GM19238 (cell line): ENCODE data around the gene PTPRG.
"Not testable (repeated sequence)": the region's sequence is repeated elsewhere in the genome, so short reads cannot be mapped to it uniquely, and the experiment has no call there.

Experiments
- DNase-seq: peaks from one replicate; pipeline ENCODE4 v3.0.0; 2011; ENCODE audit warnings: low spot score; ENCODE audit not compliant: insufficient read length

PTPRG gene

DNA sequence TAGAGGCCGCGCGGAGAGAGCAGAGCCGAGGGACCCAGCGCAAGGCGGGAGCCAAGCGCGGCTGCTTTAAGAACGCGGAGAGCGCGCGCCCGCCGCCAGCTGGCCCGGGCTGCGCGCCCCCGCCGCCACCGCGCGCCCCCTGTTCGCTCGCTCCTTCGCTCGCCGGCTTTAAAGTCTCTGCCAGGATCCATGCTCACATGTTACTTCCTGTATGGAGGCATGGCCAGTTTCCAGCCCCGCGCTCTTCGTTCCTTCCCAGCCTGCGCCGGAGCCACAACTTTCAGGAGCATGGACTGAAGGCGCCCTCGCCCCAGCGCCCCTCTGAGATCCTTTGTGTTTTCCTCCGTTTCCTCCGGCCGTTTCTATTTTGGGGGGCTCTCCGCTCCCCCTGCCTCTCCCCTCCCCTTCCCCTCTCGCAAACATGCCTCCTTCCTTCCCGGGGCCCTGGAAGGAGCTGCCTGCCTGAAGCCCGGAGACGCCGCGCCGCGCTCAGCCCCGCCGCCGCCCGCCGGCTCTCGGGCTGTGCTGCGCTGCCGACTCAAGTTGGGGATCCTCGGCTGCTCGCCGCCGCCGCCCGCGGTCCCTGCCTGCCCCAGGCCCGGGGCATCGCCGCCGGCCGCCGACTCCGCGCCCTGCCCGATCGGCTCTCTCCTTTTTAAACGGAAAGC, at the start of gene PTPRG:
TSS of gene PTPRG (plus strand) at position 198 of the 668 bp plus-strand sequence. CDS start 717 bp downstream, outside the sequence.
- DNase-seq = peak; percentile 37

DNA sequence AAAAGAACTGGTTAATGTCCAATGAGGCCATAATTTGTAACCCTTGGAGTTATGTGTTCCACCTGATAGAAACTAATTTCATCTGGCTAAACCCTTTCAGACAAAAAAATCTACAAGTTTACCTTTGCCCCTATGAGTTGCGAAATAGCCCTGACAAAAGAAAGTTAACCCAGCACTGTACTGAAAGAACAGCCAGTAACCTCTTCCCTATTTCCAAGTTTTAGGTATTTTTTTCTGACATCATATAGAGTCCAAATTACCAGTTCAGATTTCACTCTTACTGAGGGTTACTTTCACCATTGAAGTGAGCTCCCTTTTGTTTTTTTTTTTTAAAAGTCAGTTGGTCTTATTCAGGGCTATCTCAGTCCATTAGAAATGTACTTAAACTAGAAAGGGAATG, 42.8 kb upstream of the PTPRG start:
- DNase-seq = no peak

DNA sequence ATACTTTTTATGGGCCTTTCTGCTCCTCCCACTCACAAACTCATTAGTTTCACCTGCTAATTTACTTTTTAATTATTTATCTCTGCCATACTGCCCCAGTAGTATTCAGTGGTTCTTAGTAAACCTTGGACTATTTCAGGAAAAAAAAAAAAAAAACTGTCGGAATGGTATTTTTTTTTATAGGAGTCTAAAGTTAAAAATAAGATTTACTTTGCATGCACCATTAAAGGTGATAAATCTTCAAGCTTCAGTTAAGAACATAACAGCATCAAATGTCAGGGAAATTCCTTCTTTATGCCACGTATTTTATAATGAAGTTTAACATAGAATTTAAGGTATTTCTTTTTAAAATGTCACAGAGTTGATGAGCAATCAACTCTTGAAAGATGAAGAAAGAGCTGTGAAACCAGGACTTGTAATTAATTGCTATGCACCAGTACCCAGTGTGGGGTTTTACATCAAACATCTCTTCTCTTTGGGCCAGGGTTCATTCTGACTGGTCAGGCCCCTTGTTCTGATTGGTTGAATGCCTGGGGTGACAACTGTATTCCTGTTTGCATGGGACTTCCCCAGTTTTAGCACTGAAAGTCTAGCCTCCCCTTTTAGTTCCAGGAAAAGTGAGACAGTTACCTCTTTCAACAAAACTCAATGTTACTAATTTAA, 40.3 kb upstream of the PTPRG start:
- peak; percentile 37 for DNase-seq

DNA sequence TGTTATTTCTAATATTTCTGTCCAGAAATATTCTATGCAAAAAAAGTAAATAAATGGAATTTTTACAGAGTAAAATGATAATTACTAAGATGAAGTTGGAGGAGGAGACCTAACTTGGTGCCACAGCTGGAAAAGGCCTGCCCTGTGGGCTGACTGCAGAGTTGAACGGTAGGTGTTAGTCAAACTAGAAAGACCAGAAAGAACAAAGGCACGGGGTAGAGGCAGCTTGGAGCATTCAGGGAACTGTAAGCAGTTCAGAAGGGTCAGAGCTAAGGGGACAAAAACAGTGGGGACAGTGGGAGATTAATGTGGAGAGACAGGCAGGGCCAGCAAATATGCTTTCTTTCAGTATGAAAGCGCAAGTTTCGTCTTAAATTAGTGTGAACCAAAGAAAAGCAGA, 39.3 kb upstream of the PTPRG start:
- DNase-seq = no peak

DNA sequence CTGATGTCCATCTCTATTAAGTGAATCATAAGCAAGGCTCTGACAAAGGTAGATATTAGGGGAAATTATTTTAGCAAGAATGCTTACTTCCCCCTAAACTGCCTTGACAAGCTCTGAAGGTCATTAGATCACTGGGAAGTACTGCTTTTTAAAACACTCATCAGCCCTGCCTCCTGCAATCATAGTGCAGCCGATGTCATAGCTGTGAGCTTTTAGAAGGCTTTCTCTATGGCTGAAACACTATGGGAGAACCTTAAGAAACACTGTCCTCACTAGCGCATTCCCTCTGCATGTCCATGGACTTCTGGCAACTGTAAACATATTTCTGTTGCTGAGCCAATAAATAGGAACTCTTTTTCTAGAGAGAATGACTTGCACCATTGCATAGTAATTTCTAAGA, 38.7 kb upstream of the PTPRG start:
- no peak for DNase-seq

DNA sequence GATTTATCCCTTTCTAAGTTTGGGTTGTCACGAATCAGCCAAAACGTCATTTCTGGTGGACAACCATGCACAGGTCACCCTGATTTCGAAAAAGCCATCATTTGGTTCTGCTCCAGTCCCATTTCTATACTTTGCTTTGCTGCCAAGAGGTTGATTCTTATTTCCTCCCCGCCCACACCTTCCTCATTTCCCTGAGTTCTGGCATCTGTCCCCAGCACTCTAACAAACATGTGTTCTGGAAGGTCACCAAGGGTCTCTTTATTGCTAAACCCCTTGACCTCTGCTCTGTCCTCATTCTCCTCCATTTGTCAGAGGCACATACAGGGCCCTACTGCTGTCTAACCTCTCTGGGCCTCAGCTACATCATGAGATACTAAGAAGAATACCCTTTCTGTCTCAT, 36.4 kb upstream of the PTPRG start:
- no peak for DNase-seq

DNA sequence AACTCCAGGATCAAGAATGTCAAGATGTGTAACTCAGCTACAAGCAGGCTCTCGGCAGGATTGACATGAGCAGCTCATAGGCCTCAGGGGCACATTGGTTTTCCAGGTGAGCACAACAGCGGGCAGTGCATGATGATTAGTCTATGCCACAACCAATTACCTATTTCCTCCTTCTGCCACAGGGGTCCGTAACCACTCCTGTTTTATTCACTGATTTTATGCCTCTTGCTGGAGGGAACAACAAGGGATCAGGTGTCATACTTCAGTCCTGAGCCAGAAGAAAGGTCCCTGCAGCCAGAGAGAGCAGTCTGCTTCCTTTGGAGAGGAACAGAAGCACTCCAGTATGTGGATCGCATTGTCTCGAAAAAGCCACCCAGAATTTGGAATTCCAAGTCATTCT, 35.1 kb upstream of the PTPRG start:
- DNase-seq = no peak

DNA sequence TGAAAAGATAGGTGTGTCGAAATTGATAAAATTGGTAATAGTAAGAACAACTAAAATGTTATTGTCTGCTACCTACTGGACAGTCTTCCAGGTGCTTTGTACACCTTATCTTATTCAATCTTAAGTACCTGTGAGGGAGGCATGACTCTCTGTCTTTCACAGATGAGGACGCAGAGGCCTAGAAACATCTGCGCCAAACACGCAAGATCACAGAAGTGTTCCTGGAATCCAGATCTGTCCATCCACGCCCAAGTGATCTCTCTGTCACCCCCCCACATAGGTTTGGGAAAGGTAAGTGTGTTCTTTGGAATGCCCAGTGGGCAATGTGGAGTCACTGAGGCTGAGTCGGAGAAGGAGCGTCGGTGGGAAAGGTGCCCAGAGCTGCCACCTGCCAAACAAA, 34.4 kb upstream of the PTPRG start:
- DNase-seq = no peak

DNA sequence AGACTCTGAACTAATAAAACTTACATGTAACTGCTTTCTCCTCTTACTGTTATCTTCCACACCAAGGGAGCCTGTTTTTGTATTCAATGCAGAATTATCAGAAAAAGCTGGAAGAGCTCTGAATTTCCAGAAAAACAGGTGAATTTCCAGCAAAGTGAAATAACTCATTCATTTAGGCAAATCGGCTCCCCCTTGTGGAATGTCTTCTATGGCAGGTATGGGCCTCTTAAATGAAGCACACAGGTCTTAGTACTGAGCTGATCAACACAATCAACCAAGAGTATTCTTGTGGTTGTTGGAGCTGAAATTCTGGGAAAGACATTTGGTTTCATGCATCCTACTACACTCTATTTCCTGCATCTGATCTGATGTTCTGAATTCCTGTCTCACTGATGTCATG, 31.0 kb upstream of the PTPRG start:
- no peak for DNase-seq

DNA sequence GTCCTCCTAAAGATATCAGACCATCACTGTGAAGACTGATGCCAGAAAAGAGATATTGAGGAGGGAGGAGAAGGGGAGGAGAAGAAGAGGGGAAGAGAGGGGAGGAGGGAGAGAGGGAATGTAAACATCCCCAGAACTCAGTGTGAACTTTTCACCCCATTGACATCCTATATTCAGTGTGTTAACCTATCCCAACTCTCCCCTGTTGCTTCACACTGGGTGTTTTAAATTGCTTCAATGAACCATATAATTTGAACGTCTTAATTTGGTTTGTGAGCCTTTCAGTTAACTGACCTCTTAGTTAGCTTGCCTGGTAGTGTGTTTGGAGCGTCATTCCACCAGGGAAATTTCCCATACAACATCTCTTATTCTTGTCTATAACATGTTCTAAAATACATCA, 29.8 kb upstream of the PTPRG start:
- DNase-seq = no peak

DNA sequence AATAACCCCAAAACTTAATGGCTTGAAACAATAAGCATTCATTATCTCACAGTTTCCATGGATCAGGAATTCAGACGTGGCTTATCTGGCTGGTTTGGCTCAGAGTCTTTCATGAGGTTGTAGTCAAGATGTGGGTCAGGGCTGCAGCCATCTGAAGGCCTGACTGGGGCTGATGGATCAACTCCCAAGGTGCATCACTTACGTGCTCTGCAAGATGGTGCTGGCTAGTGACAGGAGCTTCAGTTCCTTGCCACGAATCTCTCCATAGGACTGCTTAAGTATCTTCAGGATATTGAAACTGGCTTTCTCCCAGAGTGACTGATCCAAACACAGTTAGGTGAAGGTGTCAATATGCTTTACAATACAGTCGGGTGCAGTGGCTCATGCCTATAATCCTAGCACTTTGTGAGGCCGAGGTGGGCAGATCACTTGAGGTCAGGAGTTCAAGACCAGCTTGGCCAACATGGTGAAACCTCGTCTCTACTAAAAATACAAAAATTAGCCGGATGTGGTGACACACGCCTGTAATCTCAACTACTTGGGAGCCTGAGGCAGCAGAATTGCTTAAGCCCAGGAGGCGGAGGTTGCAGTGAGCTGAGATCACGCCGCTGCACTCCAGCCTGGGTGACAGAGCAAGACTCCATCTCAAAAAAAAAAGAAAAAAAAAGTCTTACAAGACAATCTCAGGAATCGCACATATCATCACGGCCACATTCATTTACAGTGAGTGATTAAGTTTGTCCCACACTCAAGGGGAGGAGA, 28.5 kb upstream of the PTPRG start:
- DNase-seq = no peak

DNA sequence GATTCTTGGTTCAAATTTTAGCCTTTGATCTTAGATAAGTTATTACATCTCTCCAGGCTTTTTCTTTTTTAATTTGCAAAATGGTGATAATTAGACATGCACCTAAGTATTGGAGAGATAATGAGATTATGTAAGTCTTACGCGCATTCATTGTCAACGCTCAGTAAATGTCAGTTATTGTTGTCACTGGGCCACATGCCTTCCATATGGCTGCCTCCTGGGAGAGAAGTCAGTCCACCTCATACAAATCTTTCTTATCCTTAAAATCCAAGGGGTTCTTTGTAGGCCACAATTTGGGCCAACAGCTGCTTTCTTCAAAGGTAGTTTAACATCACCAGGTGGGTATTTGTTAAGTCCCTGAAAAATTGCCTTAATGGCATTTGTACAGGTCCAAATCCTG, 25.5 kb upstream of the PTPRG start:
- no peak for DNase-seq

DNA sequence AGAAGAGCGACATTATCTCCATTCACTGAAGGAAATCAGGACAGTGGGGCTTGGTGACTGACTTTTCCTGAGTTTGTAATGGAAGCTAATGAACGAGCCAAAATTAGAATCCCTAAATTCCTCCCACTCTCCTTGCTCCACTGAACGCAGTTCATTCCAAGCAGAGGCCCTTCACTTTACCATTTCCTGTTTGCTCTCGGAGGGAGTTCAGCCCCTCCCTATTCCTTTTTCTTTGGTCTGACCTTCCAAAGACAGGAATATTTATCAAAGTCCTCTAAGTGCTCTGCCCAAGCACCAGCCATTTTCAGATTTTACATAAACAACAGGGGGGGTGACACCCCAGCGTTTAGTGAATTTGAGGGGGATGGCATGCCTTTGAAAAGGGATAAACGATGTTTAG, 24.0 kb upstream of the PTPRG start:
- no peak for DNase-seq

DNA sequence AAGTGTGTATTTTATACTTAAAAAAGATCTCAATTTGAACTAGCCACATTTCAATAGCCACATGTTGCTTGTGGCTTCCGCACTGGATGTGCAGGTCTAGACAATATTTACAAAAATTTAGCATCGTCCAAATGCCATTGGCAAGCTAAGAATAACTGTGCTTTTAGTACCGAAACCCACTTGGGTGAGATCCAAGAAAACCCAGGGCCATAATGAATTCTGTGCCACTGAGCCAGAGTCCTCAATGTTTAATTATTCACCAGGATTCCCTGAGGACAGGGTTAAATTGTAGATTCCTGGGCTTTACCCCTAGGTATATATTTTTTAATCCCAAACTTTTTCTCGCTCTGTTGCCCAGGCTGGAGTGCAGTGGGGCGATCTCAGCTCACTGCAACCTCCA, 22.9 kb upstream of the PTPRG start:
- no peak for DNase-seq

DNA sequence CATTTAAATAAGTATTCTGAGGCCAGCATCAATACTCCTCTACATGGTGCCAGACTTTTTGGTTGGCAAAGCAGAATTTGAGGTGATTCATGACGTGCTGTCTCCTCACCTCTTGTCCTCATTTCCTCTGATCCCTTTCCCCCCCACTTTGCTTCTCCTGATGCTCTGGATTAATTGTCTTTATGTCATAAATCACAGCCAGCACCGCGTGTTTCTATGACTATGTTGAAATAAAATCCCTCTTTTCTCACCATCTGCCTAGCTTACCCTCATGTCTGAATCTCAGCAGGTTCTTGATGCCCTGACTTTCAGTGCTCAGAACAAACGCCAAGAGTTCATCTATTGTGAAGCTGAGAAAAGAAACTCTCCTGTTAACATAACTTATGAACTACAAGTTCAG, 19.7 kb upstream of the PTPRG start:
- no peak for DNase-seq

DNA sequence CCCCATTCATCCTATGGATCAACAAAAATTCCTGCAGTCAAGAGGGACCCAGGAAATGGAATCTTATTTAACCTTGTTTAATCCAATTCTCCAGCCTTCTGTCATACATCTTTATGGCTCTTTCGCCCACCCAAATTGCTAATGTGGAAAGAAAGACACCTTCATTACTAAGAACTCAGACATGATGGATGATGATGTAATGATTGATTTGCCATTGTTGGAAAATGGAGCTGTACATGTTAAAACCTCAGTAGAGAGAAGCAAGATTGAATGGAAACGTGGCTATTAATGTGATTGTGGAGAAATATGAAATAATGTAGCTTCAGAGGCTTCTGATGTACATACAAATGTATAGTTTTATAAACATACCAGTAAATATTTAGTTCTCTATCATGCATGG, 15.7 kb upstream of the PTPRG start:
- DNase-seq = no peak

DNA sequence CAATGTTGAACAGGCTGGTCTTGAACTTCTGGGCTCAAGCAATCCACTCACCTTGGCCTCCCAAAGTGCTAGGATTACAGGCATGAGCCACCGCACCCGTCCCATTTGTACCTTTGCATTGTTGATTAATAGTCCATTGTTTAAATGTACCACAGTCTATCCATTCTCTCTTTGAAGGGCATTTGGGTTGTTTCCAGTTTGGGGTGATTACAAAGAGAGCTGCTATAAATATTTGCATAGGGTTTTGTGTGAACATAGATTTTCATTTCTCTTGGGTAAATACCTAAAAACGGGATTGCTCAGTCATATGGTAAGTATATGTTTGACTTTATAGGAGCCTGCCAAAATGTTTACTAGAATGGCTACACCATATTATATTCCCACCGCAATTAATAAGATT, 13.7 kb upstream of the PTPRG start:
- no peak for DNase-seq

DNA sequence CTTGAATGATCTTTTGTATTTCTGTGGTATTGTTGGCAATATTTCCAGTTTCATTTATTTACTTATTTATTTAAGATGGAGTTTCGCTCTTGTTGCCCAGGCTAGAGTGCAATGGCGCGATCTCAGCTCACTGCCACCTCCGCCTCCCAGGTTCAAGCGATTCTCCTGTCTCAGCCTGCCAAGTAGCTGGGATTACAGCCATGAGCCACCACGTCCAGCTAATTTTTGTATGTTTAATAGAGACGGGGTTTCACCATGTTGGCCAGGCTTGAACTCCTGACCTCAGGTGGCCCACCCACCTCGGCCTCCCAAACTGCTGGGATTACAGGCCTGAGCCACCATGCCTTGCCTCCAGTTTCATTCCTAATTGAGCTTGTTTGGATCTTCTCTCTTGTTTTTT, 8.7 kb upstream of the PTPRG start:
- not testable (repeated sequence) for DNase-seq

DNA sequence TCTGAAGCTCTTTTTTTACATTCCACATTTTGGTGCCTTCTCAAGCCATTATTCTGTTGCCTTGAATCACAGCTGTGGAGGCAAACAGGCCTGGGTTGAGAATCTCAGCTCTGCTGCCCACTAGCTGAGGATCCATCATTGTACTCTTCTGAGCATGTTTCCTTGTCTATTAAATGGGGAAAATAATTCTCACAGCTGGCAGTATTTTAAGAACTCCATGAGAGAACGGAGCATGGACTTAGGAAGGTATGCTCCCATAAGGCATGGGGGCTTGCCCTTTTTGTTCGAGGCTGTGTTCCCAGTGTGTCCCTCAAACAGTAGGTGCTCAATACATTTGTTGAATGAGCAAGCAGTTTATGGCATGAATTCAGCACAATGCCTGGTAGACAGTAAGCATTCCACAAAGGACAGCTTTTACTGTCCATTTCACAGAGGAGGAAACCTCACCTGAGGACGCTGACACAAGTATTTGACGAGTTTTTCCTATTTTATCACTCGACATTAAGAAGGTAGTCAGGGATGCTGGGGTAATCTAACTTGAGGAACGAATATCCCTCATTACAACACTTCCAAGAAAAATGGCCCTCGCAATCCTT, 2.1 kb upstream of the PTPRG start:
- no peak for DNase-seq

DNA sequence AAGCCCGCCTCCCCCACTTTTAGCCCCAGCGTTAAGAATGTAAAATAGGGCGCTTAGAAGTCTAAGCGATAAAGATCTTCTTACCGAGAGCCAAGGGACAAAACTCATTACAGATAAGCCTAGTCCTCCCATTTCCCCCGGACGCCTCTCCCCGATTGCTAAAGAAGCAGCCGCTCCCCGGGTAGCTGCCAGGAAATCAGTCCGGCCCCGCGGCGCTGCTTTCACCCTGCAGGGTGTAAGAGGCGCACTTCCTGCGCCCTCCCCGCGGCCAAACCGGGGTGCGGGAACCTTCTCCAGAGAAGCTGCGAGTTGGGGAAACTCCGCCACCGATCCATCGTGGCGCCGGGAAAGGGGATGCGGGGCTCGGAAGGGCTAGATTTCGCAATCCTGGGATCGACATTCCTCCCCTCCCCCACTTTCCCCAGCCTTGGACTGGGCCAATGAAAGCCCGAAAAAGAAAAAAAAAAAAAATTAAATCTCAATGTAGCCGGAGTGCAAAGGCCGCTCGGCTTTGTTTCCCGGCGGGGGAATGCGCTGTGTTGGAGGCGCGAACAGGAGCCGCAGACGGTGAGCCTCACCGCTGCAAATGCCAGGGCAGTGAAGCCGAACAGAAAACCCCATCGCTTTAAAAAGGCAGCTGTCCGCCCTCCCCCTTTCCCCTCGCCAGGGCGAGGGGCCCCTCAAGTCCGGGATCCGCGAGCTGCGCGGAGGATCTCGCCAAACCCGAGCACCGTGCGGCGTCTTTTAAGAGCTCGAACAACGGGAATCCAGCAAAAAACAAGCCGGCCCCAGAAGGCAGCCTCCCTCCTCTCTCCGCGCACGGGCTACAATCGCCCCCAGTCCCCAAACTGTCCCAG, 626 bp upstream of the PTPRG start:
- DNase-seq = peak; percentile 28

DNA sequence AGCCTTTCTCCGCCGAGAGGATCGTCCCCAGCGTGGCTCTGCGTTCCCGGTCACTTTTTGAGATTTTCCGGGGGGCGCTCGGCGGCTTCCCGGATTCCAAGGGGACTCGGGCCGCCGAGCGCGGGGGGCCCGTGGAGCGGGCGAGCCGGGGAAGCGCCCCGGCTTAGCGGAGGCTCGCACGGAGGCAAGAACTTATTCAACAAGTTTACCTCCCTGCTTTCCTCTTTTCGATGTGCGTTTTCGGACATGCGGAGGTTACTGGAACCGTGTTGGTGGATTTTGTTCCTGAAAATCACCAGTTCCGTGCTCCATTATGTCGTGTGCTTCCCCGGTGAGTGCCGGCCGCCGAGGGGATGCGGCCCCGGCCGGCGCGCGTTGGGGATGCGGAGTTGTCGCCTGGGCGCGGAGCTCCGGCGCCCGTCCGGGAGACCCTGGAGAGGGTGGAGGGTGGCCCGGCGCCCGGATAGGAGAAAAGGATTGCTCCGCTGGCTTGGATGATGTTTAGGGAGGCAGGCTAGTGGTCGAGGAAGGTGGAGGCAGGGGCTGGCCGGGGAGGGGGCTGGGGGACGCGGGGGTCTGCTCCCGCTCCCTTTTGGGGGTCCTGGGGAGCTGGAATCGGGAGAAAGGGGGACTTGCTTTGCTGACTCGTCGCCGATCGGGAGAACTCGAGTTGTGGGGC, 810 bp downstream of the PTPRG start:
- DNase-seq = no peak
